ENCODE results near the gene PHOSPHO1.

Gene PHOSPHO1

GRCh38 chr17:49247944-49248343, 17.4 kb upstream of the PHOSPHO1 start:
- H3K27ac ChIP-seq = no peak overlapping the region
- no peak for DNase-seq (ENCODE audit: low read depth, low spot score)

- no peak for DNase-seq (ENCODE audit: low read depth, low spot score)
- H3K27ac ChIP-seq = no peak overlapping the region
Observed at GRCh38 chr17:49244839-49245238, 14.3 kb upstream of the PHOSPHO1 start.

- H3K27ac ChIP-seq = no peak overlapping the region
- DNase-seq (ENCODE audit: low read depth, low spot score) = no peak
Observed at GRCh38 chr17:49242813-49243212, 12.2 kb upstream of the PHOSPHO1 start.

DNA sequence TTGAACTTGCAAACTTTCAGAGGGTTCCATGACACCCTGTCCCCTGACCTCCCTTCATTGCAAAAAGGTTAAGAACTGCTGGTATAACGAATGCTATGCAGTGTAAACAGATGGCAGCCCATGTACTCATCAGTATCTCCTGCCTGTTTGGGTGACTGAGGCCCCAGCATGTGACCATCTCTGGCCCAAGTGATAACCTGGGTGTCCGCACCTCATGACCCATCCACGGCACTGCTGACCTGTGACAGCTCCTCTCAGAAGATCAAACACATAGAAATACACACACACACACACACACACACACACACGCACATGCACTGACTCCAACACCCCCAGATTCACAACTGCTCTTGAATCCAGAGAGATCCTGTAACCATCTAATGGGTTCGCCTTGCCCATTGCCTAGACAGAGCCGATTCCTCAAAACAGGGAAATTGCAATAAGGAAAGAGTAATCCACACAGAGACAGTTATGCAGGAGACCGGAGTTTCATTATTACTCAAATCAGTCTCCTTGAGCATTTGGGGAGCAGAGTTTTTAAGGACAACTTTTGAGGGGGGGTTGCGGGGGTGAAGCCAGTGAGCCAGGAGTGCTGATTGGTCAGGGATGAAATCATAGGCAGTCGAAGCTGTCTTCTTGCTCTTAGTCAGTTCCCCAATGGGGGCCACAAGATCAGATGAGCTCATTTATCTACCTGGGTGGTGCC, 11.3 kb upstream of the PHOSPHO1 start:
- no peak for DNase-seq (ENCODE audit: low read depth, low spot score)
- H3K27ac ChIP-seq = no peak overlapping the region

- H3K27ac ChIP-seq = no peak overlapping the region
- DNase-seq (ENCODE audit: low read depth, low spot score) = no peak
Observed at GRCh38 chr17:49241040-49241439, 10.5 kb upstream of the PHOSPHO1 start.

DNA sequence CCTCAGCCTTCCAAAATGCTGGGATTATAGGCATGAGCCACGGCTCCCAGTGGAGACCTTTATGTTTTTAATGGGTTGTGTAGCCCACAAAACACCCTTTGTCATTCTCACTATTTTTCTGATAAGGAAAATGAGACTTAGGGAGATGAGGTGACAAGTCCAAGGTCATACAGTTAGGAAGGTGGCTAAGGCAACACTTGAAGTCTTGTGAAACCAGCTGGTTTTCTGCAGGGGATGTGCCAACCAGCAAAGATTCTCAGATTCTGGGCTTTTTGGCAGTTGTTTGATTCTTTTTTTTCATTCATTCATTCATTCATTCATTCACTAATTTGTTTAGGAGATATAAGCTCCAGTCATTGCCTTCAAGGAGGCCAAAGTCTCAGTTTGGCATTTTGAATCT, 10.0 kb upstream of the PHOSPHO1 start:
- no peak for DNase-seq (ENCODE audit: low read depth, low spot score)
- H3K27ac ChIP-seq = no peak overlapping the region

GRCh38 chr17:49239963-49240362, 9.4 kb upstream of the PHOSPHO1 start:
- no peak for DNase-seq (ENCODE audit: low read depth, low spot score)
- H3K27ac ChIP-seq = no peak overlapping the region

DNA sequence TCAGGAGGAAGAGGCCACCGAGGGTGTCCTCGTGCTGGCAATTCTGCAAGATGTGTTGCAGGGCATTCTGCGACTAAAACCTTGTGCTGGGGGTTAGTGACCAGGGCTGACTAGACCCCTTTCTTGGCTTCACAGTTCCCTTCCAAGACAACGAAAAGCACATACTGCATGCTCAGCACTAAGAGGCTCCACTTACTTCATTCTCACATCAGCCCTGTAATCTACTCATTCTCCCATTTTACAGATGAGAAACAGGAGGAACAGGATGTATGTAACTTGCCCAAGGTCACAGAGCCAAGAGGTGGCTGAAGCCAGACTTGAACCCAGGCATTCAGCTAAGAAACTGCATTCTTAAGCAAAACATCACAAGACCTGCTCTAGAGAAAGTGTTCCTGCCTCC, 5.3 kb upstream of the PHOSPHO1 start:
- no peak overlapping the region for H3K27ac ChIP-seq

GRCh38 chr17:49234509-49235080, 4.0 kb upstream of the PHOSPHO1 start:
- no peak overlapping the region for H3K27ac ChIP-seq
- no peak for DNase-seq (ENCODE audit: low read depth, low spot score)

More for the DNA sequence above, 5.3 kb upstream of the PHOSPHO1 start:
- DNase-seq (ENCODE audit: low read depth, low spot score) = no peak

GRCh38 chr17:49231563-49231894, 942 bp upstream of the PHOSPHO1 start:
- H3K27ac ChIP-seq = no peak overlapping the region
- no peak for DNase-seq (ENCODE audit: low read depth, low spot score)

GRCh38 chr17:49229805-49230600, 584 bp downstream of the PHOSPHO1 start:
- no peak for DNase-seq (ENCODE audit: low read depth, low spot score)
- no peak overlapping the region for H3K27ac ChIP-seq

- DNase-seq (ENCODE audit: low read depth, low spot score) = no peak
- no peak overlapping the region for H3K27ac ChIP-seq
Observed at GRCh38 chr17:49229076-49229804, 1.3 kb downstream of the PHOSPHO1 start.

GRCh38 chr17:49227436-49228261, 2.9 kb downstream of the PHOSPHO1 start:
- no peak for DNase-seq (ENCODE audit: low read depth, low spot score)
- no peak overlapping the region for H3K27ac ChIP-seq

DNA sequence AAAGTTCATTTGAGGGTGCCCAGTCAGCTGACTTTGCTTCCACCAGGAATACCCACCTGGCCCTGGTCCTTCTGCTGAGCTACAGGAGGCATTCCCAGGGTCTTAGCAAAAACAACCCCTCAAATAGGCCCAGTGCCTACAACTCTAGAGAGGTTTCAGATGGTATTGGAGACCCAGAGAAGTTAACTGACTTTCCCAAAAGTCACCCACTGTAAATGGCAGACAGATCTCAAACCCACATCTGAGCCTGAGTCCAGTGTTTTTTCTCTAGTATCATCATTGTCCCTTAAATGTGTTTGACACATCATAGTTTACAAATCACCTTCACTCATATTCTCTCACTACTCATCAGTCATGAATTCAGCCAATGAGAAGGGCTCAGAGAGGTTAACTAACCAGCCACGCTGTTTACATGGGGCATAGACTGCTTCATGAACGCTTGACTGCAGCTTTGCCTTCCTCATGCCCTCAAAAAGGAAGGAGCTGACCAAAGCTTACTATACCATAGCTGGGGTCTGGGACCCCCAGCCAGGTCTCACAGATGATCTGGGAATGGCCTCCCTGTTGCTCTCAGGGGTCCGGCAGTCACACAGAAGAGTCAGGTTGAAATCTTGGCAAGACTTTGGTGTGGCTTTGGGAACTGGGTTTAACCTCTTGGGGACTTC, 3.7 kb downstream of the PHOSPHO1 start:
- DNase-seq (ENCODE audit: low read depth, low spot score) = no peak
- no peak overlapping the region for H3K27ac ChIP-seq

DNA sequence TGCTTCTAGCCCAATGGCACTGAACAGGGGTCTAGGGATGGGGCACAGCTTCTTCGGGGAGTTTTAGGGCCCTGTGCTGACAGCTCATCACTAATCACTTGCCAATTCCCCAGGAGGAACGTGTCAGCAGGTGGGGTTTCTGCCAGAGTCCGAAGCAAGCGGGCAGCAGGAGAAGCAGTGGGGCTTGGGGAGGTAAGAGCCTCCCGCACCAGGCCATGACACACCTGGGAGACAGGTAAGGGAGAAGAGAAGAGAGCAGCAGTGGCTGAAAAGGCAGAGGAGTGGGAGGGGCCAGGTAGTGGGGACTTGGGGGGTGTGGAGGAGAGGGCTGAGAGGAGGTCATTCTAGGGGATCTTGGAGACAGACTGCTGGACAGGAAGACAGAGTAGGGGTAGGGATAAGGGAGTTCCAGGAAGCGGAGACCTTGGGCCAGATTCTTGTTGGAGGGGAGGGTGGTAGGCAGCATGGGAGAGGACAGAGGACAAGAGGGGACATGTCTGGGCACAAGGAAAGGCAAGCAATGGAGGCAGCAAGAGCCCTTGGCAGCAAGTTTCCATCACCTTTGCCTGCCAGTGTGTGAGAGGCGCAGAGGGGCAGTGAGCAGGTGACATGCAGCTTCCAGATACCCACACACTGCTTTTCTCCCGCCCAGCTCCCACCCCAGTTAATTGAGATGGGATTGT, 4.9 kb downstream of the PHOSPHO1 start:
- DNase-seq (ENCODE audit: low read depth, low spot score) = no peak
- no peak overlapping the region for H3K27ac ChIP-seq

- H3K27ac ChIP-seq = no peak overlapping the region
- DNase-seq (ENCODE audit: low read depth, low spot score) = no peak
Observed at GRCh38 chr17:49224997-49225337, 5.6 kb downstream of the PHOSPHO1 start.

DNA sequence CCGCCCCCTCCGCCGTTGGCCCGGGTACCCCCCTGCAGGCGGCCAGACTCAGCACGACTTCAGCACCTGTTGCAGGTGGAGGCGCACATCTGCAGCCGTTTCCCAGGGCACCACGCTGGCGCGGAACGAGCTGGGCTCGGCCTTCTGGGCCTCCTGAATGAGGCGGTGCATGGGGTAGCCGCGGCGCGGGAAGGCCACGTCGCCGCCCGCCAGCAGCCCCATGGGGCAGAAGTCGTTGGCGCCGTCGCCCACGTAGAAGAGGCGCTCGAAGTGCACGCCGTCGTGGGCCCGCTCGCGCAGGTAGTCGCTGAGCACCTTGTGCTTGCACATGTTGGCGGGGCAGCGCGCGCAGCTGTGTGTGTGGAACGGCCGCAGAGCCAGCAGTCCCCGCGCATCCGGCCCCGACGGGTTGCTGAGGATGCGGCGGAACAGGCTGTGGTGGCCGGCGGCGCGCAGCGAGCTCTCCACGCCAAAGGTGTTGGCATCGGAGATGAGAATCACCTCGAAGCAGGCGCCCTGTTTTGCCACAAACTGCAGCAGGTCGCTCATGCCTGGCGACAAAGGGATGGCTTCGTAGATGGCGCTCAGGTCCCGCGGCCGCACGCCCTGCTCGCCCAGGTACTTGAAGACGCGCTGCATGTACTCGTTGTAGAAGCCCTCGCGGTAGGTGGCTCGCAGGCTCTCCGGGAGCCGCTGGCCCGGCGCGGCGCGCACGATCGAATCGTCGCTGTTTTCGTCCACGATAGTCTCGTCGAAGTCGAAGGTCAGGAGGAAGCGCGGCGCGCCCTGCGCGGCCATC, 6.2 kb downstream of the PHOSPHO1 start:
- DNase-seq (ENCODE audit: low read depth, low spot score) = no peak
- no peak overlapping the region for H3K27ac ChIP-seq

GRCh38 chr17:49223517-49224197, 6.9 kb downstream of the PHOSPHO1 start:
- H3K27ac ChIP-seq = no peak overlapping the region
- no peak for DNase-seq (ENCODE audit: low read depth, low spot score)
